IPS DF 19.7 (cell line): Measurements from ENCODE around the gene GPR107.
"Not testable (repeated sequence)": the region's sequence is repeated elsewhere in the genome, so short reads cannot be mapped to it uniquely, and the experiment has no call there.

ENCODE experiments used
- DNase-seq: peaks from one replicate; pipeline ENCODE4 v3.0.0-alpha.2; 2013; ENCODE audit warnings: low read depth, low spot score

The GPR107 gene

DNA sequence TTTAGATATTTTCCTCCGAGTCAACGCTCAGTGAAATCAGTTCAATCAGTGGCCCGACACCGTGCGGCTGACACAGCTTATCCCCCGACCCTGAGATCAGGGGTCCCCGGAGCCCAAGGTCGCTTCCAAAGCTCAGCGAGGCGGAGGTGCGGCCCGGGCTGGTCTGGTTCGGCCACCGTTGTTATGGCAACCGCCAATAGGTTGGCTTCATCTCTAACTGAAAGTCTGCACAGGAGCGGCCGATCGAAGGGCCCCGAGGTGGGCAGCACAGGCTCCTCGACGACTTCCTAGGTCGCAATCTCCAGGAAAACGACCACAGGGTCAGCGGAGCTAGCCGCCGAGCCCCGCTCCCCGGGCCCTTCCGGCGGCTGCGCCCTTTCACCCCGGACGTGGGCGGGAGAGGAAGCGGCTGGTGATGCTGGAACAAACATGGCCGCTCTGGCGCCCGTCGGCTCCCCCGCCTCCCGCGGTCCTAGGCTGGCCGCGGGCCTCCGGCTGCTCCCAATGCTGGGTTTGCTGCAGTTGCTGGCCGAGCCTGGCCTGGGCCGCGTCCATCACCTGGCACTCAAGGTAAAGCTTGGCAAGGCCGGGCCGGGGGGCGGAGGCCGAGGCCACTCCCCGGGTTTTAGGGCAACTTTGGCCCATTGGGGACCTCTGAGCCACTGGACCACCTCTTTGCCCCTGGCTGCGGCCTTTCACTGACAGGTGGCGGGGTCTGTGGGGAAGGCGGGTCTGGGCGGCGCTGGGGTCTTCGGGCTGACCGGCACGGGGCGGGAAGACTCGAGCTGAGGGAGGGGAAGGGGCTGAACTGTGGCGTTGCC lies at the start of gene GPR107:
GPR107 (plus strand) TSS at position 403 of the 821 bp plus-strand sequence; CDS start at position 430, 27 bp downstream.
- DNase-seq: no peak

DNA sequence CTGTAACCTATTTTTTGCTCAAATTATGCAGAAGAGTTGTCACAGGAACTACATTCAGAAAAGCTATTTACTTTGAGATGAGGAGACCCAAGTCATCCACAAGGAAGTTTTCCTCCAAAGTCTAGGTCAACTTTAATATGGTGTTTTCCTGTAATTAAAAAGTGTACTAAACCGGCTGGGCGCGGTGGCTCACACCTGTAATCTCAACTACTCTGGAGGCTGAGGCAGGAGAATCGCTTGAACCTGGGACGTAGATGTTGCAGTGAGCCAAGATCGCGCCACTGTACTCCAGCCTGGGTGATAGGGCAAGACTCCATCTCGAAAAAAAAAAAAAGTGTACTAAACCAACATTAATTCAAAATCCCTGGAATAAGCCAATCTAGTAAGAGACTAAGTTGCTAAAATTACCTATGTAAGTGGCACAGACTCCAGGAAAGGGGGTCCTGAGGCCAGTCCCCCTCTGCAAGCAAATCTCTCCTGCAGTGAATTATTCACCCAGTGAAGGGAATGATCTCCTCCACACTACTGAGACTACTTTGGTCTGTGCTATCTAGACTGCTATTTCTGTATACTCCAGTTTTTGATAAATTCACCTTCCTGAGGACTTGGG lies 49.7 kb upstream of the GPR107 start:
- no peak for DNase-seq

DNA sequence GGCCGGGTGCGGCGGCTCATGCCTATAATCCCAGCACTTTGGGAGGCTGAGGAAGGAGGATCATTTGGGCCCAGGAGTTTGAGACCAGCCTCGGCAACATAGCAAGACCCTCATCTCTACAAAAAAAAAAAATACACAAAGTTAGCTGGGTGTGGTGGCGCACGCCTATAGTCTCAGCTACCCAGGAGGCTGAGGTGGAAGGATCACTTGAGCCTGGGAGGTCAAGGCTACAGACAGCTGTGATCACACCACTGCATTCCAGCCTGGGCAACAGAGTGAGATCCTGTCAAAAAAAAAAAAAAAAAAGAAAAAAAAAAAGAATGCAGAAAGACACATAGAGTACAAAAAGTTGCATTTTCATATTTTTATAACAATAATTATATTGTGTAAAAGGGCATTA lies 46.8 kb upstream of the GPR107 start:
- not testable (repeated sequence) for DNase-seq

DNA sequence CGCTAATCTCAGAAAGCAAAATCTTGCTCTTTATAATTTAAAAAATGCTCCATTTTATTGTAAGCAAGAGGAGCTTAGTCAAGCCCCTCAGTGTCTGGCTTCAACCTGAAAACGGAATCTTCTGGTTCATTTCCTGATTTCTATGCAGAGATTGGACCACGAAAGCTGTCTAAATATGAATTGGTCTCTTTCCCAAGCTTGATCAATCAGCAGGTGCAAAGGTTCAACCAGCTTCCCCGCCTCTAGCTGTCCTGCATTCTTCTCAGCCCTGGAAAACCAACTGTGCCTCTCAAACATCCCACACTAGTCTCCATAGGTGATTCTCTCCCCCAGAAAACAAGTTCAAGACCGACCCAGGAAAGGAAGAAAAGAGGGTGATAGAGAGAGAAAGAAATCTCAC lies 45.2 kb upstream of the GPR107 start:
- DNase-seq: no peak

DNA sequence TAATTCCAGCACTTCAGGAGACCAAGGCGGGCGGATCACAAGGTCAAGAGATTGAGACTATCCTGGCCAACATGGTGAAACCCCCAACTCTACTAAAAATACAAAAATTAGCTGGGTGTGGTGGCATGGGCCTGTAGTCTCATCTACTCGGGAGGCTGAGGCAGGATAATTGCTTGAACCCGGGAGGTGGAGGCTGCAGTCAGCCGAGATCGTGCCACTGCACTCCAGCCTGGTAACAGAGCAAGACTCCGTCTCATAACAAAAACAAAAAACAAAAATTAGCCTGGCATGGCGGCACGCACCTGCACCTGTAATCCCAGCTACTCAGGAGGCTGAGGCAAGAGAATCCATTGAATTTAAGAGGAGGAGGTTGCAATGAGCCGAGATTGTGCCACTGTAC lies 44.2 kb upstream of the GPR107 start:
- DNase-seq: not testable (repeated sequence)

DNA sequence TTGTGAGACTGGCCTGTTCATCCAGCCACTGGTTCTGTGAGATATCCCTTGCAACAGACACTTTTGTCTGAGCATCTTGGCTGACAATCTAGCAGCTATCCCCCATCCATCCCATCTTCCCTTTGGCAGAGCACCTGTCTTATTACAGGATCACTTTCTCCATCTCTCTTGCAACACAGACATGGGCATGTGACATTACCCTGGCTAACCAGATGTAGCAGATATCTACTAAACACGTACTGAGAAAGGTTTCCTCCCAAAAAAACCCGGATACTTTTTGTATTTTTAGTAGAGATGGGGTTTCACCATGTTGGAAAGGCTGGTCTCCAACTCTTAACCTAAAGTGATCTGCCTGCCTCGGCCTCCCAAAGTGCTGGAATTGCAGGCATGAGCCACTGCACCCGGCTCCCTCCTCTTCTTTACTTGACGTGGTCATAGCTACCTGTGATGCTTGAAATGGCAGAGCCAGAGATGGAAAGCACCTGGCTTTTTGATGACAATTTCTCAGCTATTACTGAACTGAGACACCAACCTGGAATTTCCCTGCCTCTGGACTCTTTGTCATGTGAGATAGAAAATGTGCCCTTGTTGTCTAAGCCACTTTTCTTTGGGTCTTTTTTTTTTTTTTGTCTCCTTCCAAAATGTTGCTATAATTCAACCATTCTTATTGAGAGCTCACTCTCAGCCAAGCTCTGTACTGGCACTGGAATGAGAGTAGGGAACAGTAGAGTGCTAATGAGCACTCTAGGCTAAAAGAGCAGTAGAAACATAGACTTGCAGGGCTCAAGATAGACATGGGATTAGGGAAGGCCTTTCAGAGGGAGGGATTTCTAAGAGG lies 43.3 kb upstream of the GPR107 start:
- DNase-seq: no peak

DNA sequence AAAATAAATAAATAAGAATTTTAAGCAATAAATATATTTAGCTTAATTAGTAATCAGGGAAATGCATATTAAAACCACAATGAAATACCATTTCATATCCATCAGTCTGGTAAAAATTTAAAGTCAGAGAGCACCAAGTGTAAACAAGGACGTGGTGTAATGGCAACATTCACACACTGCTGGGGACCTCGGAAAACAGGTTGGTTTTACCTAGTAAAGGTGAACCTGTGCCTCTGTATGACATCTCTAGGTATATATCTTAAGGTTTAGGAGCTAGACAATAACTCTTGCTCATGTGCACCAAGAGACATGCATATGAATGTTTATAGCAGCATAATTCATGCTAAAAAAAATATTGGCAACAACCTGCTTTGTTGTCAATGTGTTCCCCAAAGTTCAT lies 40.4 kb upstream of the GPR107 start:
- no peak for DNase-seq

DNA sequence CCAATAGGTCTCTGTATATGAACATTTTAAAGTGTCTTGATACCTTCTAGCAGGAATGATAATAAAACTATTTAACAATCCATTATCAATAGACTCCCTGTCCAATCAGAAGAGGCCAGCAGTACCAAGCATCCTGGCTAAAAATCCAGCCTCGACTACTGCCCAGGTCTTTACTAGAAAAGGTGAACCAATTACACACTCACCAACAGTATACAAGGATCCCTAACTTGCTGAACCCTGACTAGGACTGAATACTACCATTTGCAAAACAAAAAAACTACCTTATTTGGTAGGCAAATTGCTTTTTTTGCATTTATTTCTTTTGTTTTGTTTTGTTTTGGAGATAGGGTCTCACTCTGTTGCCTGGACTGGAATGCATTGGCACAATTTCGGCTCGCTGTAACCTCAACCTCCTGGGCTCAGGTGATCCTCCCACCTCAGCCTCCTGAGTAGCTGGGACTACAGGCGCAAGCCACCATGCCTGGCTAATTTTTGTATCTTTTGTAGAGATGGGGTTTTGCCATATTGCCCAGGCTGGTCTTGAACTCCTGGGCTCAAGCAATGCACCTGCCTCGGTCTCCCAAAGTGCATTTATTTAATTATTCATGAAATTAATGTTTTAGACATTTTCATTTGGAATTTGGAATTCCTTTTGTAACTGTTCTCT lies 38.2 kb upstream of the GPR107 start:
- DNase-seq: no peak

DNA sequence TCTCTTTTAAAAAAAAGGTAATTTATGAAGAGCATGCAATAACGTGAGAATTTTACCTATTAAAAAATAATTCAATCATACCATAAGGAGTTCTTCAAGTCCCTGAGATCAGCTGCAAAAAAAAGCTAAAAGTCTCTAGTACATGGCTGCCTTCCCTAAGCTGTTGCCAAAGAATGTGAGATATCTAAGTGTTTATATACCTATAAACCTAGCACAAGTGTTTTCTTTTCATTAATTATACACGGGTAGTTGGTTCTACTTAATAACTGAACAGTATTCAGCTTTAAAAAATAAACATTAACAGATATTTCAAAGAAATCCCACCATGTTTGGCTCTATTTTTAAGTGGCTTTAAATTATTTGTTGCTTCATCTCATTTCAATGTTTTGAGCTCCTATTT lies 36.6 kb upstream of the GPR107 start:
- DNase-seq: no peak

DNA sequence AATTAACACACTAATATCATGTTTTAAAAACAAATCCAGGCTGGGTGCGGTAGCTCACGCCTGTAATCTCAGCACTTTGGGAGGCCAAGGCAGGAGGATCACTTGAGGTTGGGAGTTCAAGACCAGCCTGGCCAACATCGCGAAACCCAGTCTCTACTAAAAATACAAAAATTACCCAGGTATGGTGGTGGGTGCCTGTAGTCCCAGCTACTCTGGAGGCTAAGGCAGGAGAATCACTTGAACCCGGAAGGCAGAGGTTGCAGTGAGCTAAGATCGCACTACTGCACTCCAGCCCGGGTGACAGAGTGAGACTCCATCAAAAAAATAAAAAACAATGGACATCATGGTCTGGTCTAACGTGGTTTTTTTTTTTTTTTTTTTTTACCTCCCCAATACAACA lies 36.2 kb upstream of the GPR107 start:
- DNase-seq: not testable (repeated sequence)

DNA sequence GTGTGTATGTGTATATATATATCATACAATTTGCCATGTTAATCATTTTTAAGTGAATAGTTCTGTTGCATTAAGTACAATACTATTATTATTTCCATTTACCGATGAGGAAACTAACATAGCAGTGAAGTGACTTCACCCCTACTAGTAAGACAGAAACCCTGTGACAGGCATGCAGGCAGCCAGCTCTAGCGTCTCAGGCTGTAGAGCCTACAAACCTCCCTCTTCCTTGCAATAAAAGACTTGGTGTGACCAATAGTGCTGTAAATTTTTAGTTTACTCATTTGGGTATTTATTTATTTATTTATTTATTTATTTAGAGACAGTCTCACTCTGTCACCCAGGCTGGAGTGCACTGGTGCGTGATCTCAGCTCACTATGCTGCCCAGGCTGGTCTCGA lies 35.4 kb upstream of the GPR107 start:
- no peak for DNase-seq

DNA sequence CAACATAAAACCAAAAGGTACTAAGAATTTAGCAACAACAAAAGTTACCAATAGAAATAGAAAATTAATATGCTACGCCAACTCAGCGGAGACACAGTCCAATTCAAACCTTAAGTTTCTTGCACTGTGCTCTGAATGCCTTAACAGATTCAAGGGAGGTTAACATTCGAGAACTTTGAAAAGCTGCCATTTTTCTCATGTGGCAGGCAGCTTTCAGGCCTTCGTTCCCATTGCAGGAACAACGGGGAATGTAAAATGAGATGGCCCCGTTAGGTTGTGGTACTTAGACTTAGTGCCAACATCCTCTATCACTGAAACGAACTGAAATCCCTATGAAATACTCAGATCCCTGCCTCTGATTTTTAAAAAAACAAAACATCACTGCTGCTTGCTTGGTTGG lies 33.1 kb upstream of the GPR107 start:
- no peak for DNase-seq

DNA sequence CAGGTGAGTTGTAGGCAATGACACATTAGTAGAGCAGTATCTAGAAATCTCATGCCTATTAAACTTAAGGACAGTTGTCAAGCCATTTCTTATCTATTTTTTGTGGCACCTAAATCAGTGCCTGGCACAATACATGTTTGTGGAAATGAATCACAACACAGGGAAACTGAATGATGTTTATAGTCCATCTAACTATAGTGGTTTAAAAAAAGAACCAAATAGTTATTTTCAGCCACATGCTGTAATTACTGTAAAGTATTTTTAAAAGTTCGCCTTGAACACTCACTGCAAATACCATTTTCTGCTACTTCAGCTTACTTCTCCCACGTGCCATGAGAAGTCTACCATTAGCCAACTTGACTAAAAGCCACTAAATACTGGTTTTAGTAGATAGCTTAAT lies 32.6 kb upstream of the GPR107 start:
- DNase-seq: no peak

DNA sequence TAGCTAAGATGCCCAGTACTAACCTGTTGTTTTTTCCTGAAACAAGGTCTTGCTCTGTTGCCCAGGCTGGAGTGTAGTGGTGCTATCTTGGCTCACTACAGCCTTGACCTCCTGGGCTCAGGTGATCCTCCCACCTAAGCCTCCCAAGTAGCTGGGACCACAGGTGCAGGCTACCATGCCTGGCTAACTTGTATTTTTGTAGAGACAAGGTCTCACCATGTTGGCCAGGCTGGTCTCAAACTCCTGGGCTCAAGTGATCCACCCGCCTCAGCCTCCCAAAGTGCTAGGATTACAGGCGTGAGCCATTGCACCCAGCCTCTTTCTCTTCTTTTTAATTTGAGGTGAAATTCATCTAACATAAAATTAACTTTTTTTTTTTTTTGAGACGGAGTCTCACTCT lies 31.9 kb upstream of the GPR107 start:
- DNase-seq: not testable (repeated sequence)

DNA sequence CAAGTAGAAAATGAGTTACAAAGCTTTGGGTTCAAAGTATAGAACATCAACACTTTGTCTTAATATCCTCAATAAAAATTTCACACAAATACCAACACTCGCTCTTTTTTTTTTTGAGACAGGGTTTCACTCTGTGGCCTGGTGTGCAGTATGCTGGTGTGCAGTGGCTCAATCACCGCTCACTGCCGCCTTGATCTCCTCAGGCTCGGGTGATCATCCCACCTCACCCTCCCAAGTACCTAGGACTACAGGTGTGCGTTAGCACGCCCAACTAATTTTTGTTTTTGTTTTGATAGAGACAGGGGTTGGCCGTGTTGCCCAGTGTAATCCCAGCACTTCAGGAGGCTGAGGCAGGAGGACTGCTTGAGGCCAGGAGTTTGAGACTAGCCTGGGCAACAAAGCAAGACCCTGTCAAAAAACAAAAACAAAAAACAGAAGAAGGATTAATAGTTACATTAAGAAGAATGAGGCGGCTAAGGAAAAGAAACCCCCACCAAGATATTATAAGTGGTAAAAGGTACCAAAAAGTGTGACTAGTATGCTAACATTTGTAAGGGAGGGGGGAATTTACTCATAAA lies 31.1 kb upstream of the GPR107 start:
- DNase-seq: no peak

DNA sequence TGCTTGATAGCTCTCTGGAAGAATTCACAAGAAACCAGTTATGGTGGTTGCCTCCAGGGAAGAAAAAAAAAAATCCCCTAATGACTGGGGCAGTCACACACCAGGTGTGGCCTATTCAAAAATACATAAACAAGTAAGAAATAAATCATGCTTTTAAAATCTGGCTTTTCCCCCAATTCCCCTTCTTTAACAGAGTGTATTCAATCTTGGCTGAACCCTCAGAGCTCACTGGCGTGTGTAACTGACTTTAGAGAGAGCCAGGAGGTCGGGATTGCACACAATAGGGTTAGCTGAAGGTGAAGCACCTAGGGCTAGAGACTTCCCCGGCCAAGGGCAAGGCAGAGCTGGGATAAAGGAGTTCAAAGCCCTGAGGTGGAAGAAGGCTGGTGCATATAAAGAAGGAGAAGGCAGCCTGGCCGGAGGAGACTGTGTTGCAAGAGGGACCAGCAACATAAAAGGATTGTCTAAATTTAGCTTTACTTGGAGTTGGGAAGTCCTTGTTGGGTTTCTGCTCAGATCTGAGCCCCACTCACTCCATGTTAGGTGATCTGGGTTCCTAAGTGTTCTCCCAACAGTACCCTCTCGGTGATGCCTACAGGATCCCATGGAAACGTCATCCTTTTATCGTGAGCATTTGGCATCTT lies 30.4 kb upstream of the GPR107 start:
- no peak for DNase-seq

DNA sequence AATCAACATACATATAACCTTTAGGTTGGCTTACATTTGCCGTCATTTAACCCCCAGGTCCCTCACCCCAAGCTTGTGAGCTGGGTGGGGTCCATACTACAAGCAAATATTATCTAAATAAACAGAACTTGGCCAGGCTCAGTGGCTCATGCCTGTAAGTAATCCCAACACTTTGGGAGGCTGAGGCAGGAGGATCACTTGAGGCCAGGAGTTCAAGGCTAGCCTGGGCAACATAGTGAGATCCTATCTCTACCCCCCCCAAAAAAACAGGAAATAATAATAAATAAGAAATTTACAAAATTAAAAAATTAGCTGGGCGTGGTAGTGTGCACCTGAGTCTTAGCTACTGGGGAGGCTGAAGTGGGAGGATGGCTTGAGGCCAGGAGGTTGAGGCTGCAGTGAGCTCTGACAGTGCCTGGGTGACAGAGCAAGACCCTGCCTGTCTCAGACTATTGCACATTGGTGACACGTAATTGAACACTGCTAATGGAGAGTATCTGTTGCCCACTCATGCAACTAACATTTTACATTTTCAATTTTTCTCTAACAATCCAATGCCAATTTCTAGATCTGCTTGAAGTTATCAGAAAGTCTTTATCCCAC lies 29.6 kb upstream of the GPR107 start:
- no peak for DNase-seq

DNA sequence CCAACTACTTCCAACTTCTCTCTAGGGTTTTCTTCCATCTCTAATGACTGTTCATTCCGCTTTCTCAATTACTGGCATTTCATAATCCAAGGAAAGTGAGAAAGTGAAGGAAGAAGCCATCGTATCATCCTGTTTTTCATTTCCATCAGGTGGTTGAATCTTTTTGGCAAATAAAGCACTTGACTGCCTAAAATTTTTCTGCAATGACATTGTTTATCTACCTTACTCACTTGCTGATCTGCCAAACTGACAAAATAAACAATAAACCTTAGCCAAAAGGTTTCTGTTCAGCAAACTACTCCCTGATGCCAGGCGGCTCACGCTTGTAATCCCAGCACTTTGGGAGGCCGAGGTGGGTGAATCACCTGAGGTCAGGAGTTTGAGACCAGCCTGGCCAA lies 29.1 kb upstream of the GPR107 start:
- DNase-seq: no peak

DNA sequence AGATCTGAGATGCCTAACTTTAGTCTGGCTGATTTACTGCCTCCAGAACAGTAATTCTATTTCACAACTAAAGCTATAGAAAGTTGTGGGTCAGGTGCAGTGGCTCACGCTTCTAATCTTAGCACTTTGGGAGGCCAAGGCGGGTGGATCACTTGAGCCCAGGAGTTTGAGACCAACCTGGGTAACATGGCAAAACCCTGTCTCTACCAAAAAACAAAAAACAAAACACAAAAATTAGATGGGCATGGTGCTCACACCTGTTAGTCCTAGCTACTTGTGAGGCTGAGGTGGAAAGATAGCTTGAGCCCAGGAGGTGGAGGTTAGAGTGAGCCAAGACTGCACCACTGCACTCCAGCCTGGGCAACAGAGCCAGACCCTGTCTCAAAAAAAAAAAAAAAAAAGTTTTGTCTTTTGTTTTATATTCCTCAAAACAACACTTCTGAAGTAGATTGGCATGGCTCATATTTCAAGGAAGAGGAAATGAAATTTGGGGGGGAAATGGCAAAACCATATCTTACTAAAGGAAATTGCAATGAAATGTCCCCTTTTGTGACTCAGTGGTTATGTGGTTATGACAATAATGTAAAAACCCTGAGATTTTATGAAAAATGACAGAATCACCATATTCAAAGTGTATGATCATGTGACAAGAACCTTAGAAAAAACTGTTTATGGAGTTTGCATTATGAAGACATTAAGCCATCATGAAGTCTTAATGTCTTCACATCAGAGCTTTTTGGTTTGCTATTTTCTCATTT lies 26.9 kb upstream of the GPR107 start:
- DNase-seq: no peak
